Esophagus squamous epithelium (tissue), 5 donors: ENCODE measurements around the gene TNPO1. TPM values are rescaled to one million over a fixed set of nuclear protein-coding genes. Genes with fewer than 3 reads are reported as not detected.

Experiments used
- DNase-seq: peaks from one replicate; lab custom pipeline; 2025; lab: John Stamatoyannopoulos, UW
- H3K27ac ChIP-seq, 4 donors: fragments of 200-600 bp; sonication (generic); one replicate each; pipeline ENCODE4 v1.5.1; 2016 to 2019; ENCODE audit warnings: mild to moderate bottlenecking in 1 of 4
- H3K27me3 ChIP-seq, 4 donors: fragments of 200-600 bp; sonication (generic); 1 replicate in 3 of 4; 2 replicates in 1 of 4; pipeline versions ENCODE4 v1.5.1 to v1.6.0; 2017 to 2021; ENCODE audit warnings: antibody characterized with exemption in 1 of 4
- H3K36me3 ChIP-seq, 3 donors: fragments of 200-600 bp; sonication (generic); one replicate each; pipeline ENCODE4 v1.5.1; 2016 to 2019
- H3K4me1 ChIP-seq, 3 donors: fragments of 200-600 bp; sonication (generic); one replicate each; pipeline ENCODE4 v1.5.1; 2017 to 2019
- H3K4me3 ChIP-seq, 4 donors: fragments of 200-600 bp; sonication (generic); 1 replicate in 3 of 4; 2 replicates in 1 of 4; pipeline ENCODE4 v1.5.1; 2016 to 2019; ENCODE audit warnings: mild to moderate bottlenecking in 2 of 4, moderate library complexity in 1 of 4
- H3K9me3 ChIP-seq, 3 donors: fragments of 200-600 bp; sonication (generic); one replicate each; pipeline ENCODE4 v1.5.1; 2016 to 2019
- CTCF ChIP-seq, 6 experiments: fragments of 450-650 bp in 4 of 6; fragments of 200-600 bp in 2 of 6; sonication (generic) in 2 of 6; IDR thresholded peaks; one replicate each; pipeline ENCODE4 v1.5.1; 2016 to 2019; ENCODE audit warnings: antibody characterized with exemption in 6 of 6, mild to moderate bottlenecking in 4 of 6, moderate library complexity in 4 of 6
- POLR2A ChIP-seq, 4 donors: fragments of 450-650 bp; IDR thresholded peaks; one replicate each; pipeline ENCODE4 v1.6.1; 2017; ENCODE audit warnings: antibody characterized with exemption in 4 of 4, mild to moderate bottlenecking in 4 of 4, moderate library complexity in 3 of 4
- WGBS, 2 donors: methylation state at CpG; one replicate each; pipeline ENCODE4 v1.1.5; 2018; 5-methylcytosine and 5-hydroxymethylcytosine counted together
- intact Hi-C: fragments of 100-400 bp; cut with DNase I; formaldehyde crosslinking; loops from one replicate; pipeline ENCODE4 v1.15.0; 2022
- total RNA-seq, 4 donors: library from RNA; depleted of rRNA; stranded (reverse); fragments of >200 nt; gene quantifications; one replicate each; pipeline ENCODE4 v1.1.0, GENCODE V29; 2016
- donor health status: DM: yes; HTN: yes; CAD: no.

The TNPO1 gene
- total RNA-seq, 4 donors from 2014 or later, result 49.1 to 90.6 (median 78.0) TPM

GRCh38 chr5:72850113-72850512, 33.7 kb downstream of the TNPO1 start:
- peaks cover 7 to 87% (median 32%) of the 10 kb centered on the region in 3 donors for H3K4me1 ChIP-seq
- WGBS, 2 donors, result 51 to 54% methylated on average over 2 of the region's 2 CpGs

GRCh38 chr5:72852356-72852755, 35.9 kb downstream of the TNPO1 start:
- peaks cover 6 to 41% (median 15%) of the 10 kb centered on the region in 3 donors for H3K36me3 ChIP-seq
- TF ChIP-seq CTCF (IDR thresholded peaks at IDR 0.05) (no peak), POLR2A (IDR thresholded peaks at IDR 0.05) (no peak)
- no peak overlapping the region for H3K4me3 ChIP-seq
- H3K27me3 ChIP-seq, result no peaks in the 10 kb centered on the region
- no peaks in the 10 kb centered on the region for H3K9me3 ChIP-seq
- peaks cover 7 to 89% (median 31%) of the 10 kb centered on the region in 3 donors for H3K4me1 ChIP-seq
- intact Hi-C loops, result no loop called here
- WGBS, 2 donors, result 82 to 86% methylated on average over 4 of the region's 4 CpGs
- no peak overlapping the region for H3K27ac ChIP-seq
- DNase-seq, result no peak

More at GRCh38 chr5:72850113-72850512, 33.7 kb downstream of the TNPO1 start:
- intact Hi-C loops, result no loop called here
- Histone ChIP-seq H3K27me3 (no peaks in the 10 kb centered on the region), H3K36me3 (peaks cover 0 to 19% (median 0%) of the 10 kb centered on the region in 3 donors), H3K4me3 (peak overlapping the region; percentile 83 to 92 (median 89)), H3K9me3 (no peaks in the 10 kb centered on the region), H3K27ac (peak overlapping the region in 2 of 4 donors; percentile 77 to 96)
- DNase-seq, result no peak
- TF ChIP-seq CTCF (IDR thresholded peaks at IDR 0.05), result no peak
- TF ChIP-seq POLR2A (IDR thresholded peaks at IDR 0.05), result no peak

- no peak for TF ChIP-seq CTCF (IDR thresholded peaks at IDR 0.05)
- Histone ChIP-seq H3K9me3 (no peaks in the 10 kb centered on the region), H3K36me3 (peaks cover 6 to 59% (median 15%) of the 10 kb centered on the region in 3 donors)
These were observed 38.0 kb downstream of the TNPO1 start for GRCh38 chr5:72854419-72854818.

GRCh38 chr5:72855821-72856220, 39.4 kb downstream of the TNPO1 start:
- H3K36me3 ChIP-seq, result peaks cover 6 to 73% (median 15%) of the 10 kb centered on the region in 3 donors
- 94 to 95% methylated on average over 2 of the region's 2 CpGs for WGBS, 2 donors
- intact Hi-C loops, result no loop called here

More at GRCh38 chr5:72854419-72854818, 38.0 kb downstream of the TNPO1 start:
- 49 to 61% methylated on average over 3 of the region's 3 CpGs for WGBS, 2 donors
- Histone ChIP-seq H3K4me3 (no peak overlapping the region), H3K27me3 (no peaks in the 10 kb centered on the region), H3K4me1 (peaks cover 4 to 77% (median 24%) of the 10 kb centered on the region in 3 donors), H3K27ac (no peak overlapping the region)
- no peak for DNase-seq
- intact Hi-C loops, result no loop called here

More at GRCh38 chr5:72855821-72856220, 39.4 kb downstream of the TNPO1 start:
- DNase-seq, result no peak
- H3K4me3 ChIP-seq, result no peak overlapping the region
- peaks cover 0 to 67% (median 10%) of the 10 kb centered on the region in 3 donors for H3K4me1 ChIP-seq
- H3K27me3 ChIP-seq, result no peaks in the 10 kb centered on the region
- no peak overlapping the region for H3K27ac ChIP-seq
- TF ChIP-seq POLR2A (IDR thresholded peaks at IDR 0.05), result no peak
- TF ChIP-seq CTCF (IDR thresholded peaks at IDR 0.05), result no peak
- H3K9me3 ChIP-seq, result no peaks in the 10 kb centered on the region
